HG03442 (cell line): Measurements from ENCODE around the gene PRSS57.
"Not testable (repeated sequence)": the region's sequence is repeated elsewhere in the genome, so short reads cannot be mapped to it uniquely, and the experiment has no call there.

Experiments used
- ATAC-seq: cut with Tn5 transposase; IDR thresholded peaks from one replicate; pipeline ENCODE4 v1.9.1; 2021; ENCODE audit warnings: mild to moderate bottlenecking, moderate library complexity; ENCODE audit not compliant: unreplicated experiment

The PRSS57 gene

DNA sequence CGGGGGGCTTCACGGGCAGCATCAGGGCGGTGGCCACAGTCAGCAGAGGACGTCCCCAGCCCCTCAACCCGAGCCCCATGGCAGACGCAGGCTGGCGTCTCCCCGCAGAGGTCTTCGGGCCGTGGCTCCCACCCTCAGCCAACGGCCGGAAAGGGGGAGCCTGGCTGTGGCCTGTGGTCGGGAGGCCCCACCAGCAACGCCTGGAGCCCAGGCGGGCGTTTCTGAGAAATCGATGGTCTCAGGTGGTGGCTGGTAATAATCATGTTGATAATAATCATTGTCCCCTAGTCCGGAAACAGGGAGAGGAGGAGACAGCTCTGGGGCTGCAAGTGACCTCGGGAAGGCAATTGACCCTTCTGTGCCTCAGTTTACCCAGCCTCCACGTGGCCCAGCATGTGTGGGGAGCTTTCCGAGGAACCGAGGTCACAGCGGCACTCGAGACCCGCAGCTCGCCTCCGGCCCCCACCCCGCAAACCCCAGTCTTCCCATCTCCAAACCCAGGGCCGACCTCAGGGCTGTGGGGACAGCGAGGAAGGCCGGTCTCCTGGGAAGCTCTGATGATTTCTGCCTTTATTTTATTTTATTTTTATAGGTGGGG lies at the start of gene PRSS57:
Gene PRSS57 (minus strand): TSS at position 101 of the 598 bp plus-strand sequence. CDS start 22 bp downstream, at position 79.
- no peak for ATAC-seq

- ATAC-seq, result no peak
These were observed 48.0 kb upstream of the PRSS57 start for GRCh38 chr19:743168-743687.

GRCh38 chr19:742540-743075 lies 47.4 kb upstream of the PRSS57 start:
- no peak for ATAC-seq

GRCh38 chr19:741506-742131 lies 46.4 kb upstream of the PRSS57 start:
- no peak for ATAC-seq

DNA sequence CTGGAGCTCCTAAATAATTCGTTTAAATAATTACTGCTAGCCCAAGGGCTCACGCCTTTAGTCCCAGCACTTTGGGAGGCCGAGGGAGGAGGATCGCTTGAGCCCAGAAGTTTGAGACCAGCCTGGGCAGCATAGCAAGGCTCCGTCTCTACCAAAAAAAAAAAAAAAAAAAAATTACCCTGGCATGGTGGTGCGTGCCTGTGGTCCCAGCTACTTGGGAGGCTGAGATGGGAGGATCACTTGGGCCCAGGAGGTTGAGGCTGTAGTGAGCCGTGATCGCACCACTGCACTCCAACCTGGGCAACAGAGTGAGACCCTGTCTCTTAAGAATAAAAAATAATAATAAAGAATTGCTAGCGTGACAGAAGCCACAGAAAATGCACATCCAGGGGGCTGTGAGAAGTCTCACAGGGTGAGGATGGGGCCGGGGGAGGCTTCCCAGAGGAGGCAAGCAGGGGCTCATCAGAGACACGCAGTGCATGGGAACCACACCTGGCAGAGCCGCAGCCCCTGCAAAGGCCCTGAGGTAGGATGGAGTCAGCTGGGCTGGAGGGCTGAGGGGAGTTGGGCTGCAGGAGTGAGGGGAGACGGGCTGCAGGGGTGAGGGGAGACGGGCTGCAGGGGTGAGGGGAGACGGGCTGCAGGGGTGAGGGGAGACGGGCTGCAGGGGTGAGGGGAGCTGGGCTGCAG lies 45.7 kb upstream of the PRSS57 start:
- ATAC-seq, result not testable (repeated sequence)

DNA sequence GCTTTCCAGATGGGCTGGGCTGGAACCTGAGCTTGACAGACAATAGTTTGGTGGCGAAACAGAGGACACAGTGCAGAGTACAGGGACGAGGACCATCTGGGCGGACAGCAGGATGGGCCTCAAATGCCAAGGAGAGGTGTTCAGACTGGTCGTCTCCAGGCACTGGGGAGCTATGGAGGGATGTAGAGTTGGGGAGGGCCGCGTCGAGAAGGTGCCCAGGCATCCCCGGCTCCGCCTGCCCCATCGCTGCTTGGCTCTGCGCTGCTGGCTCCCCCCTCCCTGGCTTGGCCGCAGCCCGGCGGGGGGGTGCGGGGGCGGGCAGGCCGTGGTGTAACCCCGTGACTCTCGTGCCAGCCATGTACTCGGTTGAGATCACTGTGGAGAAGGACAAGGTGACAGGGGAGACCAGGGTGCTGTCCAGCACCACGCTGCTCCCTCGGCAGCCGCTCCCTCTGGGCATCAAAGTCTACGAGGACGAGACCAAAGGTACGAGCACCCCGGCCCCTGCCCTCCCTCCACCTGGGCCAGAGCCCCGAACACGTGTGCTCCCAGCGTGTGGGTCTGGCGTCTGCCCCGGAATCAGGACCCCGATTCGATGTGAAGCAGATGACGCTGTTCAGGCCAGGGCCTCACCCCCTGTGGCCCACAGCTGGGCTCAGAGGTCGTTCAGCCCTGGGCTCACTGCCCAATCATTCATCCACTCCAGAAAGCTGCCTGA lies 44.9 kb upstream of the PRSS57 start:
- no peak for ATAC-seq

- no peak for ATAC-seq
These were observed 43.4 kb upstream of the PRSS57 start for GRCh38 chr19:738509-739128.

- ATAC-seq, result no peak
These were observed 42.4 kb upstream of the PRSS57 start for GRCh38 chr19:737591-738093.

DNA sequence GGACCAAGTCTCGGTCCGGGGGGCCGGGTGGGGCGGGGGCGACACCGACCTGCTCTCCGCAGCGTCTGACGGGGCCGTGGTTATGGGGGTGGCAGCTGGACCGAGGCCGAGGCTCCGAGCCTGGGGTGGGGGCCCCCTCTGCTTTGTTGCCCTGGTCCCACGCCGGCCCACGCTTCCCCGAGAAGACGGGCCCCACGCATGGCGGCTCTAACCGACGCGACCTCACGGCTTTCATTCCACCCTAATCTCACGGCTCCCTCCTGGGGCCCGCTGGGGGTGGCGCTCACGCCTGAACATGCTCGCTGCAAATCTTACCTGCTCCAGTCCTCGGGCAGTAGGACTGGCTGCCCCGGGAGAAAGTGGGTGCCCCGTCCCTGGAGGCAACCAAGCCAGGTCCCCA lies 40.9 kb upstream of the PRSS57 start:
- no peak for ATAC-seq

DNA sequence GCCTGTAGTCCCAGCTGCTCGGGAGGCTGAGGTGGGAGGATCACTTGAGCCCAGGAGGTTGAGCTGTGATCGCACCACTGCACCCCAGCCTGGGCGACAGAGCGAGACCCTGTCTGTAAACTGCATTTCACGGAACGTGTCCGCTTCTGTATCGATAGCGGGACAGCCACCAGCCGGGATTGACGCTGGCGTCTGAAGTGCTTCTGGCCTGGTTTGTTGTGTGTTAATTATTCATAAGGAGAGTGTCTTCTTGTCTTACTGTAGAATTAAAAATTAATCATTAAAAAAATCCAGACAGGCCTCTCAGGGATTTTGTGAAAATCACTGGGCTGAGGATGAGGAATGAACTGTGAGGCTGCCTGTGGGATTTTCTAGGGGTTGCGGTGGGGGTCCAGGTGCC lies 39.5 kb upstream of the PRSS57 start:
- ATAC-seq, result no peak

GRCh38 chr19:732148-733069 lies 37.2 kb upstream of the PRSS57 start:
- ATAC-seq, result no peak

DNA sequence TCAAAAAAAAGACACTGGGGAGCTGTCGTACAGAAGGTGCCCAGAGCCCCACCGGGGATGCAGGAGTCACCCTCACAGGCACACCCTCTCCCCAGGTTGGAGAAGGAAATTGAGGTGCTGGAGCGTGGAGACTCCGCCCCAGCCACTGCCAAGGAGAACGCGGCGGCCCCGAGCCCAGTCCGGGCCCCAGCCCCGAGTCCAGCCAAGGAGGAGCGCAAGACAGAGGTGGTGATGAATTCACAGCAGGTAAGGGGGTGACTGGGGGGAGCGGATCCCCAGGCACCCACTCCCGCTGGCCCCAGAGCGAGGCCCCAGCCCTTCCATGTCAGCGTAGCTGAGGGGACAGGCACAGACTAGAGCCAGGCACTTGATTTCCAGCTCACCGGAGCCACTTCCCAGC lies 35.7 kb upstream of the PRSS57 start:
- no peak for ATAC-seq

DNA sequence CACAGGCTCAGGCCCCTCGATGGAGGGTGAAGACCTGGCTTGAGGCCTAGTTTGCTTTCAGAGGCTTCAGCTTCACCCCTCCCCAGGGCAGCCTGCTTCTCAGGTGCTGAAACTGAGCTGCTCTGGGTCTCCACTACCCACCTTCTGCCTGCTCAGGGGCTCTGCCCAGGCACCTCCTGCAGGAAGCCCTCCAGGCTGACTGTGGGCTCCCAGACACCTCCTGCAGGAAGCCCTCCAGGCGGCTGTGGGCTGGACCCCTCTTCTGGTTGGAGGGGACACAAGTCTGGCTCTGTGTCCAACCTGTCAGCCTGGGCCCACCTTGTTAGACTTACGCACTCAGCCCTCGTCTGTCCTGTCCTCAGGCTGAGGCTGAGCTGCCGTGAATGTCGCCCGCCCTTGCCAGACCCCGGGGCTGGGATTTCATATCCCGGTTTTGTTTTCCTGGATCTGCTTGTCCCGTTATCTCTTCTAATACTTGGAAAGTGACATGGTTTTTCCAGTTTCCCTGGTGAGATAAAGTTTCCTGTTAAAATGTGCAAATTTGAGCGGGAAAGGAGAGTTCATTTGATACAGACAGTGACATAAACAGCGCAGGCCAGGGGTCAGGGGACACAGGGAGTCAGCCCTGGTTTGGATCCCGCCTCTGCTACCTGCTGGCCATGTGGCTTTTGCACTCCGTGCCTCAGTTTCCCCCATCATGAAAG lies 34.9 kb upstream of the PRSS57 start:
- ATAC-seq, result no peak

GRCh38 chr19:729564-729963 lies 34.3 kb upstream of the PRSS57 start:
- ATAC-seq, result not testable (repeated sequence)

- no peak for ATAC-seq
These were observed 32.8 kb upstream of the PRSS57 start for GRCh38 chr19:728011-728410.

- ATAC-seq, result no peak
These were observed 32.0 kb upstream of the PRSS57 start for GRCh38 chr19:726993-727956.

DNA sequence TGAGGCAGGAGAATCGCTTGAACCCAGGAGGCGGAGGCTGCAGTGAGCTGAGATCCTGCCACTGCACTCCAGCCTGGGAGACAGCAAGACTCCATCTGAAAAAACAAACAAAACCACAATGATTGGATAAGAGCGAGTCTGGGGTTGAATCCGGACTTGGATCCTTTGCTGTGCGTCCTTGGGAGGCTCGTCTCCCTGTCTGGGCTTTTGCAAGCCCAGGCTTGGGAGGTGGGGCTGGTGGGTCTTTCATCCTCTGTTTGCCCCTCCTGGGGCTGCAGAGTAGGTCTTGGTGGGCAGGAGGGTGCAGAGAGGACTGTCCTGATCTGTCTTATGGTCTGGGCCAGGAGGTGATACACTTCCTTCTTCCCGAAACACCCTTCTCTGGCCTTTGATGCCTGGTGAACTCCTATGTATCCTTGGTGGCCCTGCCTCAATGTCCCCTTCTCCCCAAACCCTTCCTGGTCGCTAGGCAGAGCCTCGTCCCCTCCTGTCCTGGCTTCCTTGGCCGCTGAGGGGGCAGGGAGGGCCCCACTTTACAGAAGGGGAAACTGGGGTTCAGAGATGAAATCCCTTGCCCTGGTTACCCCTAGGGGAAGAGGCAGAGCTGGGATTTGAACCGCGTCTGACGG lies 30.3 kb upstream of the PRSS57 start:
- ATAC-seq, result no peak
